ENCODE results near the gene NMU.

DNA sequence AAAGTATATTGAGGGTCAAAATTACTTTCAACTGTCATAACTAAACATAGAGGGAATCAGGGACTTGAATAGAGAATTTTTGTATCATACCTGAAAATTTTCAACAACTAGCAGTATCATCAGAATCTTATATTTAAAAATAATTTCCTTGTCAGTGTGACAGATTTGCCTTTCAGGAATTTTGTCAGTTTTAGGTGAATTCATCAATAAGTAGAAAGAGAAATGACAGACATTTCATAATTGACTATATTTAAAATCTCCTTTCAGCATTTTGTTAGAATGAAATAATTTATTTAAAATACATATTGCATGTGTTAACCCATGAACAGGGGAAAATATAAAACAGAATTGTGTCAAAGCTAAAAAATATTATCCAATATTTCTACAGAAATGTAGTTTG lies 35.5 kb downstream of the NMU start:
- TF ChIP-seq, protein P1, sequence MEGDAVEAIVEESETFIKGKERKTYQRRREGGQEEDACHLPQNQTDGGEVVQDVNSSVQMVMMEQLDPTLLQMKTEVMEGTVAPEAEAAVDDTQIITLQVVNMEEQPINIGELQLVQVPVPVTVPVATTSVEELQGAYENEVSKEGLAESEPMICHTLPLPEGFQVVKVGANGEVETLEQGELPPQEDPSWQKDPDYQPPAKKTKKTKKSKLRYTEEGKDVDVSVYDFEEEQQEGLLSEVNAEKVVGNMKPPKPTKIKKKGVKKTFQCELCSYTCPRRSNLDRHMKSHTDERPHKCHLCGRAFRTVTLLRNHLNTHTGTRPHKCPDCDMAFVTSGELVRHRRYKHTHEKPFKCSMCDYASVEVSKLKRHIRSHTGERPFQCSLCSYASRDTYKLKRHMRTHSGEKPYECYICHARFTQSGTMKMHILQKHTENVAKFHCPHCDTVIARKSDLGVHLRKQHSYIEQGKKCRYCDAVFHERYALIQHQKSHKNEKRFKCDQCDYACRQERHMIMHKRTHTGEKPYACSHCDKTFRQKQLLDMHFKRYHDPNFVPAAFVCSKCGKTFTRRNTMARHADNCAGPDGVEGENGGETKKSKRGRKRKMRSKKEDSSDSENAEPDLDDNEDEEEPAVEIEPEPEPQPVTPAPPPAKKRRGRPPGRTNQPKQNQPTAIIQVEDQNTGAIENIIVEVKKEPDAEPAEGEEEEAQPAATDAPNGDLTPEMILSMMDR (conservative IDR thresholded peaks at IDR 0.05; ENCODE audit: low read depth in 2 of 2): no peak
- TF ChIP-seq, protein P2, sequence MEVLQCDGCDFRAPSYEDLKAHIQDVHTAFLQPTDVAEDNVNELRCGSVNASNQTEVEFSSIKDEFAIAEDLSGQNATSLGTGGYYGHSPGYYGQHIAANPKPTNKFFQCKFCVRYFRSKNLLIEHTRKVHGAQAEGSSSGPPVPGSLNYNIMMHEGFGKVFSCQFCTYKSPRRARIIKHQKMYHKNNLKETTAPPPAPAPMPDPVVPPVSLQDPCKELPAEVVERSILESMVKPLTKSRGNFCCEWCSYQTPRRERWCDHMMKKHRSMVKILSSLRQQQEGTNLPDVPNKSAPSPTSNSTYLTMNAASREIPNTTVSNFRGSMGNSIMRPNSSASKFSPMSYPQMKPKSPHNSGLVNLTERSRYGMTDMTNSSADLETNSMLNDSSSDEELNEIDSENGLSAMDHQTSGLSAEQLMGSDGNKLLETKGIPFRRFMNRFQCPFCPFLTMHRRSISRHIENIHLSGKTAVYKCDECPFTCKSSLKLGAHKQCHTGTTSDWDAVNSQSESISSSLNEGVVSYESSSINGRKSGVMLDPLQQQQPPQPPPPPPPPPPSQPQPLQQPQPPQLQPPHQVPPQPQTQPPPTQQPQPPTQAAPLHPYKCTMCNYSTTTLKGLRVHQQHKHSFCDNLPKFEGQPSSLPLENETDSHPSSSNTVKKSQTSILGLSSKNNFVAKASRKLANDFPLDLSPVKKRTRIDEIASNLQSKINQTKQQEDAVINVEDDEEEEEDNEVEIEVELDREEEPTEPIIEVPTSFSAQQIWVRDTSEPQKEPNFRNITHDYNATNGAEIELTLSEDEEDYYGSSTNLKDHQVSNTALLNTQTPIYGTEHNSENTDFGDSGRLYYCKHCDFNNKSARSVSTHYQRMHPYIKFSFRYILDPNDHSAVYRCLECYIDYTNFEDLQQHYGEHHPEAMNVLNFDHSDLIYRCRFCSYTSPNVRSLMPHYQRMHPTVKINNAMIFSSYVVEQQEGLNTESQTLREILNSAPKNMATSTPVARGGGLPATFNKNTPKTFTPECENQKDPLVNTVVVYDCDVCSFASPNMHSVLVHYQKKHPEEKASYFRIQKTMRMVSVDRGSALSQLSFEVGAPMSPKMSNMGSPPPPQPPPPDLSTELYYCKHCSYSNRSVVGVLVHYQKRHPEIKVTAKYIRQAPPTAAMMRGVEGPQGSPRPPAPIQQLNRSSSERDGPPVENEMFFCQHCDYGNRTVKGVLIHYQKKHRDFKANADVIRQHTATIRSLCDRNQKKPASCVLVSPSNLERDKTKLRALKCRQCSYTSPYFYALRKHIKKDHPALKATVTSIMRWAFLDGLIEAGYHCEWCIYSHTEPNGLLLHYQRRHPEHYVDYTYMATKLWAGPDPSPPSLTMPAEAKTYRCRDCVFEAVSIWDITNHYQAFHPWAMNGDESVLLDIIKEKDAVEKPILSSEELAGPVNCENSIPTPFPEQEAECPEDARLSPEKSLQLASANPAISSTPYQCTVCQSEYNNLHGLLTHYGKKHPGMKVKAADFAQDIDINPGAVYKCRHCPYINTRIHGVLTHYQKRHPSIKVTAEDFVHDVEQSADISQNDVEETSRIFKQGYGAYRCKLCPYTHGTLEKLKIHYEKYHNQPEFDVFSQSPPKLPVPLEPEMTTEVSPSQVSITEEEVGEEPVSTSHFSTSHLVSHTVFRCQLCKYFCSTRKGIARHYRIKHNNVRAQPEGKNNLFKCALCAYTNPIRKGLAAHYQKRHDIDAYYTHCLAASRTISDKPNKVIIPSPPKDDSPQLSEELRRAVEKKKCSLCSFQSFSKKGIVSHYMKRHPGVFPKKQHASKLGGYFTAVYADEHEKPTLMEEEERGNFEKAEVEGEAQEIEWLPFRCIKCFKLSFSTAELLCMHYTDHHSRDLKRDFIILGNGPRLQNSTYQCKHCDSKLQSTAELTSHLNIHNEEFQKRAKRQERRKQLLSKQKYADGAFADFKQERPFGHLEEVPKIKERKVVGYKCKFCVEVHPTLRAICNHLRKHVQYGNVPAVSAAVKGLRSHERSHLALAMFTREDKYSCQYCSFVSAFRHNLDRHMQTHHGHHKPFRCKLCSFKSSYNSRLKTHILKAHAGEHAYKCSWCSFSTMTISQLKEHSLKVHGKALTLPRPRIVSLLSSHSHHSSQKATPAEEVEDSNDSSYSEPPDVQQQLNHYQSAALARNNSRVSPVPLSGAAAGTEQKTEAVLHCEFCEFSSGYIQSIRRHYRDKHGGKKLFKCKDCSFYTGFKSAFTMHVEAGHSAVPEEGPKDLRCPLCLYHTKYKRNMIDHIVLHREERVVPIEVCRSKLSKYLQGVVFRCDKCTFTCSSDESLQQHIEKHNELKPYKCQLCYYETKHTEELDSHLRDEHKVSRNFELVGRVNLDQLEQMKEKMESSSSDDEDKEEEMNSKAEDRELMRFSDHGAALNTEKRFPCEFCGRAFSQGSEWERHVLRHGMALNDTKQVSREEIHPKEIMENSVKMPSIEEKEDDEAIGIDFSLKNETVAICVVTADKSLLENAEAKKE (CRISPR knock-in tag; IDR thresholded peaks at IDR 0.05): no peak
- TF ChIP-seq, protein P3, sequence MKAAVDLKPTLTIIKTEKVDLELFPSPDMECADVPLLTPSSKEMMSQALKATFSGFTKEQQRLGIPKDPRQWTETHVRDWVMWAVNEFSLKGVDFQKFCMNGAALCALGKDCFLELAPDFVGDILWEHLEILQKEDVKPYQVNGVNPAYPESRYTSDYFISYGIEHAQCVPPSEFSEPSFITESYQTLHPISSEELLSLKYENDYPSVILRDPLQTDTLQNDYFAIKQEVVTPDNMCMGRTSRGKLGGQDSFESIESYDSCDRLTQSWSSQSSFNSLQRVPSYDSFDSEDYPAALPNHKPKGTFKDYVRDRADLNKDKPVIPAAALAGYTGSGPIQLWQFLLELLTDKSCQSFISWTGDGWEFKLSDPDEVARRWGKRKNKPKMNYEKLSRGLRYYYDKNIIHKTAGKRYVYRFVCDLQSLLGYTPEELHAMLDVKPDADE (IDR thresholded peaks at IDR 0.05): no peak
- no peak for TF ChIP-seq CREB1 (CRISPR knock-in tag; IDR thresholded peaks at IDR 0.05; ENCODE audit: low read depth)
- TF ChIP-seq EZH2 (IDR thresholded peaks at IDR 0.05; ENCODE audit: low read depth, unreplicated experiment): no peak
- no peak for TF ChIP-seq EZH2phosphoT487 (IDR thresholded peaks at IDR 0.05; ENCODE audit: unreplicated experiment)
- TF ChIP-seq POLR2AphosphoS5 (IDR thresholded peaks at IDR 0.05; ENCODE audit: low read depth): no peak
- TF ChIP-seq, protein P4, sequence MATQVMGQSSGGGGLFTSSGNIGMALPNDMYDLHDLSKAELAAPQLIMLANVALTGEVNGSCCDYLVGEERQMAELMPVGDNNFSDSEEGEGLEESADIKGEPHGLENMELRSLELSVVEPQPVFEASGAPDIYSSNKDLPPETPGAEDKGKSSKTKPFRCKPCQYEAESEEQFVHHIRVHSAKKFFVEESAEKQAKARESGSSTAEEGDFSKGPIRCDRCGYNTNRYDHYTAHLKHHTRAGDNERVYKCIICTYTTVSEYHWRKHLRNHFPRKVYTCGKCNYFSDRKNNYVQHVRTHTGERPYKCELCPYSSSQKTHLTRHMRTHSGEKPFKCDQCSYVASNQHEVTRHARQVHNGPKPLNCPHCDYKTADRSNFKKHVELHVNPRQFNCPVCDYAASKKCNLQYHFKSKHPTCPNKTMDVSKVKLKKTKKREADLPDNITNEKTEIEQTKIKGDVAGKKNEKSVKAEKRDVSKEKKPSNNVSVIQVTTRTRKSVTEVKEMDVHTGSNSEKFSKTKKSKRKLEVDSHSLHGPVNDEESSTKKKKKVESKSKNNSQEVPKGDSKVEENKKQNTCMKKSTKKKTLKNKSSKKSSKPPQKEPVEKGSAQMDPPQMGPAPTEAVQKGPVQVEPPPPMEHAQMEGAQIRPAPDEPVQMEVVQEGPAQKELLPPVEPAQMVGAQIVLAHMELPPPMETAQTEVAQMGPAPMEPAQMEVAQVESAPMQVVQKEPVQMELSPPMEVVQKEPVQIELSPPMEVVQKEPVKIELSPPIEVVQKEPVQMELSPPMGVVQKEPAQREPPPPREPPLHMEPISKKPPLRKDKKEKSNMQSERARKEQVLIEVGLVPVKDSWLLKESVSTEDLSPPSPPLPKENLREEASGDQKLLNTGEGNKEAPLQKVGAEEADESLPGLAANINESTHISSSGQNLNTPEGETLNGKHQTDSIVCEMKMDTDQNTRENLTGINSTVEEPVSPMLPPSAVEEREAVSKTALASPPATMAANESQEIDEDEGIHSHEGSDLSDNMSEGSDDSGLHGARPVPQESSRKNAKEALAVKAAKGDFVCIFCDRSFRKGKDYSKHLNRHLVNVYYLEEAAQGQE (IDR thresholded peaks at IDR 0.05; ENCODE audit: unreplicated experiment): no peak
- TF ChIP-seq NANOG (IDR thresholded peaks at IDR 0.05; ENCODE audit: borderline replicate concordance): no peak
- no peak for TF ChIP-seq JUNB (IDR thresholded peaks at IDR 0.05; ENCODE audit: unreplicated experiment)
- no peak for TF ChIP-seq STAT1 (IDR thresholded peaks at IDR 0.05; ENCODE audit: unreplicated experiment)

Measured in GM23338 (cell line).